Heart left ventricle (tissue), 16 donors: ENCODE measurements around the gene DNER. TPM values are rescaled to one million over a fixed set of nuclear protein-coding genes. Genes with fewer than 3 reads are reported as not detected.

ENCODE experiments used
- ATAC-seq, 4 donors: fragments of 200-7000 bp; cut with Tn5 transposase; one replicate each; pipeline ENCODE4 v1.9.1; 2020 to 2022; ENCODE audit warnings: moderate library complexity in 4 of 4, mild to moderate bottlenecking in 3 of 4, moderate number of reproducible peaks in 1 of 4
- DNase-seq, 5 donors: peaks; one replicate each; pipeline ENCODE4 v3.0.0-alpha.2; 2020
- H3K27ac ChIP-seq, 12 donors: fragments of 200-600 bp; sonication (generic) in 4 of 12; one replicate each; pipeline versions ENCODE4 v1.5.0 to v1.8.0; 2016 to 2022; ENCODE audit warnings: mild to moderate bottlenecking in 2 of 12
- H3K27me3 ChIP-seq, 9 donors: fragments of 200-600 bp; sonication (generic) in 2 of 9; one replicate each; pipeline versions ENCODE4 v1.5.1 to v1.8.0; 2016 to 2022; ENCODE audit warnings: mild to moderate bottlenecking in 3 of 9
- H3K36me3 ChIP-seq, 9 donors: fragments of 200-600 bp; sonication (generic) in 2 of 9; one replicate each; pipeline versions ENCODE4 v1.5.0 to v1.8.0; 2018 to 2022; ENCODE audit warnings: mild to moderate bottlenecking in 2 of 9
- H3K4me1 ChIP-seq, 12 donors: fragments of 200-600 bp; sonication (generic) in 4 of 12; one replicate each; pipeline versions ENCODE4 v1.5.0 to v1.8.0; 2016 to 2022; ENCODE audit warnings: mild to moderate bottlenecking in 3 of 12
- H3K4me3 ChIP-seq, 12 donors: fragments of 200-600 bp; sonication (generic) in 4 of 12; one replicate each; pipeline versions ENCODE4 v1.5.0 to v1.8.0; 2017 to 2022; ENCODE audit warnings: mild to moderate bottlenecking in 9 of 12, moderate library complexity in 4 of 12
- H3K9me3 ChIP-seq, 12 donors: fragments of 200-600 bp; sonication (generic) in 4 of 12; one replicate each; pipeline versions ENCODE4 v1.5.0 to v1.8.0; 2016 to 2022; ENCODE audit warnings: mild to moderate bottlenecking in 1 of 12
- CTCF ChIP-seq, 12 donors: fragments of 200-600 bp; sonication (generic) in 4 of 12; IDR thresholded peaks; one replicate each; pipeline versions ENCODE4 v1.5.0 to v1.8.0; 2018 to 2022; ENCODE audit warnings: antibody characterized with exemption in 12 of 12, mild to moderate bottlenecking in 5 of 12
- POLR2A ChIP-seq, 2 donors: fragments of 450-650 bp; IDR thresholded peaks; one replicate each; pipeline ENCODE4 v1.6.1; 2017; ENCODE audit warnings: antibody characterized with exemption in 2 of 2, mild to moderate bottlenecking in 2 of 2, moderate library complexity in 2 of 2
- WGBS, 4 donors: extraction: QIAGEN DNeasy Blood & Tissue Kit in 2 of 4; methylation state at CpG; one replicate each; pipeline versions ENCODE4 v1.1.5 to v1.1.7; 2013 to 2018; 5-methylcytosine and 5-hydroxymethylcytosine counted together
- intact Hi-C, 10 donors: fragments of 100-400 bp; cut with DNase I; formaldehyde crosslinking; loops; one replicate each; pipeline versions ENCODE4 v1.11.1 to v1.14.2; 2022
- polyA plus RNA-seq, 2 donors: library from polyadenylated mRNA; stranded (reverse); fragments of 200-250 nt; gene quantifications; one replicate each; pipeline ENCODE4 v1.2.3, GENCODE V29; 2013
- total RNA-seq, 9 donors: library from RNA; depleted of rRNA in 2 of 9; stranded (reverse); fragments of >200 nt in 2 of 9; fragmentation: NEBNext Ultra II Directional in 3 of 9; extraction: Animal tissue kit (Norgen Biotek cat#: 25700) in 3 of 9; gene quantifications; one replicate each; pipeline versions ENCODE4 v1.1.0 to v1.2.4, GENCODE V29; 2016 to 2023
- donor health status: ischemic (EF 13 %, LVEDD 7.1; RV severe dilation, severe dysfunction).
- donor health status: healthy with polysubstance abuse.
- donor health status: DM: no; HTN: yes; CAD: no.
- donor health status: DM: no; HTN: no; CAD: no.
- donor health status: ischemic (EF 25% LVEDD 6.9; RV normal size, moderate dysfunction).
- donor health status: ischemic (EF 25% LVEDD 5.7; RV mildly dilated, moderate dysfunction).
- donor health status: healthy.
- donor health status: DM: yes; HTN: yes; CAD: no.
- donor health status: ischemic (EF 35%, LVEDD 5.7; RV mildly dilated, moderate dysfunction).
- donor health status: nonischemic (EF 11% LVEDD 7.7; RV severe dilation, severe dysfunction).
- donor health status: DM: yes; HTN: yes; CAD: no.
- donor health status: PGD.
- donor health status: ischemic (EF 29% LVEDD 5.4; RV normal size, mild dysfunction).
- donor health status: nonischemic (EF 23%, LVEDD 6.1; RV moderate dilation, normal function).

DNER gene
- total and polyA plus RNA-seq, 11 donors = 0.19 to 3.3 (median 0.82) TPM

DNA sequence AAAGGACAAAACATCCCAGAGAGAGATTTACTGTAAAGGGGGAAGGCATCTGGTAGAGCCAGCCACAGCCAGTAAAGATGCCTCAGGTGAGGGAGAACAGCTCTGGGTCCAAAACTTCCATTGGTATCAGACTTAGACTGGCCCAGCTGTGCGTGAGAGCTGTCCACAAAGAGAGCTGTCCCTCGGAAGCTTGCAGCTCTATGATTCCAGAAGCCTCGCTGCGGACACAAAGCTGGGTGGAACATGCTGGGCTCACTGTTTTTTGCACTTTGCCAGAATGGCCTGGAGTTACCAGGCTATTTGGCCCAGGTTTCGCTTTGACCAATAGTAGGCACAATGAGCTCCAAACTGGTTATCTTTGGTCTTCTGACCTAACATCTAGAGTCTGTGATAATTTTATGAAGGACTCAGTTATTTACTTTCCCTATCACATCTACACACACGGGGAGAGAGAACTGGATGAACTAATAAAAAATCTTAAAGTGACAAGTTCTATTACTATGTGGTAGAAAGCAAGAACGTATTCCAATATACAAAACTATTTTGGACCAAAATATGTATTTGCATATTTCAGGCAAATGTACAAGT is 101.9 kb downstream of the DNER start:
- Histone ChIP-seq H3K4me3 (no peak overlapping the region), H3K9me3 (no peaks in the 10 kb centered on the region), H3K27me3 (peaks cover 0 to 6% (median 0%) of the 10 kb centered on the region in 9 donors), H3K4me1 (no peaks in the 10 kb centered on the region), H3K27ac (no peak overlapping the region), H3K36me3 (no peaks in the 10 kb centered on the region)
- 73 to 79% (median 74%) methylated on average over 7 of the region's 7 CpGs for WGBS, 4 donors
- intact Hi-C loops = no loop called here
- no peak for DNase-seq
- TF ChIP-seq CTCF (IDR thresholded peaks at IDR 0.05) (no peak), POLR2A (IDR thresholded peaks at IDR 0.05) (no peak)
- ATAC-seq = no peak

DNA sequence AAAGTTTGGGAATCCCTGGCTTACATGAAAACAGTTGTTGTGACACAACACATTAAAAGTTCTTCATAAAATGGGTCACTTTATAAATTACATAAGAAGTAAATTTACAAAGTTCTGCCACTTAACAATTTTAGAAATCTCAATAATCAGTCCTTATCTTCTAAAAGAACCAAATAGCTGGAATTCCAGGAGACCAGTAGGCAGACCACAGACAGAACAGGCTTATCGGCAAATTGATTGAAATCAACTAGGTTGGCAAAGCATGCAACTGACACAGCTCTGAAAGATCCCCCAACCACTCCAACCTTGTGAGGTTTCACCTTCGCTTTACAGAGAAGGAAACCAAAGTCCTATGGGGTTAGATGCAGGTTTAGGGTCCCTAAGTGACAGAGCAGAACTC is 103.0 kb downstream of the DNER start:
- Histone ChIP-seq H3K27ac (no peak overlapping the region), H3K27me3 (peaks cover 0 to 6% (median 0%) of the 10 kb centered on the region in 9 donors), H3K36me3 (no peaks in the 10 kb centered on the region), H3K4me3 (no peak overlapping the region), H3K4me1 (no peaks in the 10 kb centered on the region), H3K9me3 (no peaks in the 10 kb centered on the region)
- ATAC-seq (no peak), DNase-seq (no peak)
- intact Hi-C loops = no loop called here
- TF ChIP-seq CTCF (IDR thresholded peaks at IDR 0.05) = no peak
- TF ChIP-seq POLR2A (IDR thresholded peaks at IDR 0.05) = no peak
- 86 to 88% (median 87%) methylated on average over 2 of the region's 2 CpGs for whole genome bisulfite sequencing, 4 donors

DNA sequence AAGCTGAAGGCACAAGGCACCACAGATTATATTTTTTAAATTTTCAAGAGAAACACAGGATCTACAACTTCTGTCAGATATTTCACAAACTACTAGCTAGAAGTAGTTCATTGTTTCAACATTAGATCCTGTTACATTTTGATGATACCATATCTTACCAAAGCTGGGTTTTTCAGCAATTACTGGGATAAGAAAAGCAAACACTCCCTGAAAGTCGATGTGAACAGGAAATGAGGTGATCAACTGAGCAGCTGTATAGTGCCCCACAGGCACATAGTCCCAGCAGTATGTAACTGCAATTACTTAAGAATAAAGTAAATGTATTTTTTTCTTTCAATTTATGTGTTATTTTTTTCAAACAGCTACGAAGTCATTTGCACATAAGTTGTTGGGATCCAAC is 103.5 kb downstream of the DNER start:
- WGBS, 4 donors = 49 to 60% (median 51%) methylated on average over 2 of the region's 2 CpGs
- no peak overlapping the region for H3K4me3 ChIP-seq
- no peaks in the 10 kb centered on the region for H3K4me1 ChIP-seq
- H3K9me3 ChIP-seq = no peaks in the 10 kb centered on the region
- ATAC-seq (no peak), DNase-seq (no peak)
- intact Hi-C loops = no loop called here
- no peaks in the 10 kb centered on the region for H3K36me3 ChIP-seq
- TF ChIP-seq POLR2A (IDR thresholded peaks at IDR 0.05) = no peak
- TF ChIP-seq CTCF (IDR thresholded peaks at IDR 0.05) = no peak
- H3K27me3 ChIP-seq = peaks cover 0 to 6% (median 0%) of the 10 kb centered on the region in 9 donors
- H3K27ac ChIP-seq = no peak overlapping the region

DNA sequence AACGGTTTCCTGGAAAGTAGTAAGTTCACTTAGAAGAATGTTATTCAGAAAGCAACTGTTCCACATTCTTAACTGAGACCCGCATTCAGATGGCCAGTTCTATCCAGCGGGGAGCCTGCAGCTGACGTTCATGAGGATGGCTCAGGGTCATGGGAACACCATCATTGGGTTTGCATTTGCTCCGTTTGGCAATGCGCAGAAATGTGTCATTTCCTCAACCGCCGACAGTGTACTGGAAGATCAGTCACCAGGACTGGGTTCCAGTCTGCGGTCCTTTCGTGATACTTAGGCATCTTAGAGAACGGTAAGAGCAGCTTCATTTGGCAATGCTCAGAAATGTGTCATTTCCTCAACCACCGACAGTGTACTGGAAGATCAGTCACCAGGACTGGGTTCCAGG is 104.0 kb downstream of the DNER start:
- H3K36me3 ChIP-seq = no peaks in the 10 kb centered on the region
- H3K27ac ChIP-seq = no peak overlapping the region
- TF ChIP-seq CTCF (IDR thresholded peaks at IDR 0.05) (no peak), POLR2A (IDR thresholded peaks at IDR 0.05) (no peak)
- no peak overlapping the region for H3K4me3 ChIP-seq
- 85 to 89% (median 88%) methylated on average over 12 of the region's 12 CpGs for WGBS, 4 donors
- H3K4me1 ChIP-seq = no peaks in the 10 kb centered on the region
- ATAC-seq (no peak), DNase-seq (no peak)
- no peaks in the 10 kb centered on the region for H3K9me3 ChIP-seq
- H3K27me3 ChIP-seq = peaks cover 0 to 6% (median 0%) of the 10 kb centered on the region in 9 donors
- intact Hi-C loops = no loop called here
